ENCODE measurements around the gene PLA2G5. TPM values are rescaled to one million over a fixed set of nuclear protein-coding genes. Genes with fewer than 3 reads are reported as not detected.

Gene PLA2G5
- total and polyA plus RNA-seq, 2 donors from 2014 or later, result 0.47 to 0.58 TPM

DNA sequence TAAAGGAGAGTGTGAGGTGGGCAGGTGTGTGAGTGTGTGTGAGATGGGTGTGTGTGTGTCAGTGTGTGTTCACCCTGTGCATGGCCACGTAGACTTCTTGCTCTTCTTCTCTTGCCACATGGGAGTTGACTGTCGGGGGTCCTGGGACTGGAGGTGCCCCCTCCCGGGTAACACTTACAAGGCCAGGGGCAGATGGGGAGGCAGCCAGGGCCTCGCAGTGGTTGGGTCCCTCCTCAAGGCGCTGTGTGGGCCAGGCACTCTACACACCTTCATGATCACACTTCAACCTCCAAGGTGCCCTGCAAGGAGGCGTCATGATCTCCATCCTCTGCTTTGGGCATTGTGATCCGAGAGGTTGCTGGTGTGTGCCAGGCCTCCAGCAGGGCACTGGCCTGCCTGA is 71.5 kb downstream of the PLA2G5 start:
- DNase-seq, result peak in 1 of 5 donors; percentile 69
- TF ChIP-seq, protein P1, sequence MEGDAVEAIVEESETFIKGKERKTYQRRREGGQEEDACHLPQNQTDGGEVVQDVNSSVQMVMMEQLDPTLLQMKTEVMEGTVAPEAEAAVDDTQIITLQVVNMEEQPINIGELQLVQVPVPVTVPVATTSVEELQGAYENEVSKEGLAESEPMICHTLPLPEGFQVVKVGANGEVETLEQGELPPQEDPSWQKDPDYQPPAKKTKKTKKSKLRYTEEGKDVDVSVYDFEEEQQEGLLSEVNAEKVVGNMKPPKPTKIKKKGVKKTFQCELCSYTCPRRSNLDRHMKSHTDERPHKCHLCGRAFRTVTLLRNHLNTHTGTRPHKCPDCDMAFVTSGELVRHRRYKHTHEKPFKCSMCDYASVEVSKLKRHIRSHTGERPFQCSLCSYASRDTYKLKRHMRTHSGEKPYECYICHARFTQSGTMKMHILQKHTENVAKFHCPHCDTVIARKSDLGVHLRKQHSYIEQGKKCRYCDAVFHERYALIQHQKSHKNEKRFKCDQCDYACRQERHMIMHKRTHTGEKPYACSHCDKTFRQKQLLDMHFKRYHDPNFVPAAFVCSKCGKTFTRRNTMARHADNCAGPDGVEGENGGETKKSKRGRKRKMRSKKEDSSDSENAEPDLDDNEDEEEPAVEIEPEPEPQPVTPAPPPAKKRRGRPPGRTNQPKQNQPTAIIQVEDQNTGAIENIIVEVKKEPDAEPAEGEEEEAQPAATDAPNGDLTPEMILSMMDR (IDR thresholded peaks at IDR 0.05; ENCODE audit: borderline replicate concordance, extremely low read depth, insufficient read depth), result no peak
- Histone ChIP-seq H3K9me3 (ENCODE audit: control insufficient read depth in 2 of 3, insufficient read depth in 1 of 3, low read length in 3 of 3) (no peaks in the 10 kb centered on the region), H3K27ac (ENCODE audit: low read depth in 2 of 2, low read length in 2 of 2) (no peak overlapping the region), H3K4me3 (ENCODE audit: low read length in 3 of 3) (no peak overlapping the region), H3K4me1 (ENCODE audit: control insufficient read depth in 2 of 3, insufficient read depth in 2 of 3, low read depth in 1 of 3, low read length in 3 of 3) (no peaks in the 10 kb centered on the region), H3K9ac (ENCODE audit: low read length in 3 of 3) (no peak overlapping the region), H3K27me3 (ENCODE audit: control insufficient read depth, insufficient read depth, low read length) (no peaks in the 10 kb centered on the region), H3K36me3 (ENCODE audit: control insufficient read depth in 2 of 3, insufficient read depth in 3 of 3, low read length in 3 of 3) (no peaks in the 10 kb centered on the region)
- intact Hi-C loops (cut with DNase I), result no loop called here
- no peak for FAIRE-seq

Other genes with a start within 250 kb of the PLA2G5 start
- gene OTUD3, start 187.8 kb upstream of the PLA2G5 start, total RNA-seq, result 12.9 TPM
- 2.5 TPM for gene OTUD3, start 187.8 kb upstream of the PLA2G5 start, polyA plus RNA-seq (ENCODE audit: insufficient read depth, low read depth, low replicate concordance)
- gene PLA2G2E, start 146.6 kb upstream of the PLA2G5 start, total RNA-seq, result not detected
- gene PLA2G2E, start 146.6 kb upstream of the PLA2G5 start, polyA plus RNA-seq (ENCODE audit: insufficient read depth, low read depth, low replicate concordance), result not detected
- 0.63 TPM for gene PLA2G2A, start 90.6 kb upstream of the PLA2G5 start, total RNA-seq
- gene PLA2G2A, start 90.6 kb upstream of the PLA2G5 start, polyA plus RNA-seq (ENCODE audit: insufficient read depth, low read depth, low replicate concordance), result 0.52 TPM
- 1.1 TPM for gene PLA2G2D, start 49.3 kb downstream of the PLA2G5 start, total RNA-seq
- not detected for gene PLA2G2D, start 49.3 kb downstream of the PLA2G5 start, polyA plus RNA-seq (ENCODE audit: insufficient read depth, low read depth, low replicate concordance)
- gene PLA2G2F, start 69.1 kb downstream of the PLA2G5 start, total RNA-seq, result not detected
- not detected for gene PLA2G2F, start 69.1 kb downstream of the PLA2G5 start, polyA plus RNA-seq (ENCODE audit: insufficient read depth, low read depth, low replicate concordance)
- 12.6 TPM for gene UBXN10, start 115.9 kb downstream of the PLA2G5 start, total RNA-seq
- 2.3 TPM for gene UBXN10, start 115.9 kb downstream of the PLA2G5 start, polyA plus RNA-seq (ENCODE audit: insufficient read depth, low read depth, low replicate concordance)
- gene PLA2G2C, start 116.3 kb downstream of the PLA2G5 start, total RNA-seq, result 0.31 TPM
- gene PLA2G2C, start 116.3 kb downstream of the PLA2G5 start, polyA plus RNA-seq (ENCODE audit: insufficient read depth, low read depth, low replicate concordance), result not detected
- 1.4 TPM for gene VWA5B1, start 220.7 kb downstream of the PLA2G5 start, total RNA-seq
- 0.69 TPM for gene VWA5B1, start 220.7 kb downstream of the PLA2G5 start, polyA plus RNA-seq (ENCODE audit: insufficient read depth, low read depth, low replicate concordance)

Measured in kidney (tissue), 14 donors.